GM19099 (cell line): ENCODE data around the gene MAB21L3.

Experiments
- POLR2A ChIP-seq: IDR thresholded peaks from 3 replicates; pipeline ENCODE4 v1.6.1; 2011; ENCODE audit warnings: low read depth; ENCODE audit not compliant: insufficient read length; ENCODE audit errors: extremely low read depth

MAB21L3 gene

GRCh38 chr1:116097626-116098025, 13.6 kb upstream of the MAB21L3 start:
- no peak for TF ChIP-seq POLR2A

DNA sequence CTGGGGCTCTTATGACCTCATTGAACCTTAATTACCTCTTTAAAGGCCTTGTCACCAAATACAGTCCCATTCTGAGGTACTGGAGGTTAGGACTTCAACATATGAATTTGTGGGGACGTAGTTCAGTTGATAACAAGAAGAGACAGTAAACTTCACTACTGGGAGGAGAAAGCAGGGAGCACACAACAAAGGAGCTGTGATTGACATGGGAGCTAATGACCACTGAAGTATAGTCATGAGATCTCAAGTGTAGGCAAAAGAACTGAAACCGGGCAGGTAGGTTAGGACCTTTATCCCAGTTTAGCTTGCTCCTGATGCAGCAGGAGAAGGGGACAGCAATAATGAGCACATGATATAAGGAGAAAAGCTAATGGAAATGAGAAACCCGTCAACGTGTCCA, 11.8 kb upstream of the MAB21L3 start:
- no peak for TF ChIP-seq POLR2A

- no peak for TF ChIP-seq POLR2A
Observed at GRCh38 chr1:116099919-116100318, 11.3 kb upstream of the MAB21L3 start.

DNA sequence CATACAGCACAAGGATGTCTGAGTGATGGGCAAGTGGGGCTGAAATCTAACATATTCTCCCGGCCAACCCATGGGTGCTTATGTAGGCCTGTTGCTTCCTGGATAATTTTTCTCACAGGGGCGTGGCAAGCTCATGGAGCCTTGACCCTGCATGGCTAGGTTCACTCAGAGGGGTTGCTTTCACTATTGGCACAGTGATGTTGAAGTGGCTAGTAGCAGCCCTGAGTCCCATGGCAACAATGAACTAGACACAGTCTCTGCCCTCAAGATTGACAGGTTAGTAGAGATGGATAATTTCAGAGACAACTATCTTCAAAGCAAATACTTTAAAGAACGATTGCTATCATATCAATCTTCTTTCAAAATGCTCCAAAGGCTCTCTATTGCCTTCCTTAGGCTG, 6.5 kb upstream of the MAB21L3 start:
- TF ChIP-seq POLR2A: no peak

- TF ChIP-seq POLR2A: no peak
Observed at GRCh38 chr1:116105996-116106395, 5.2 kb upstream of the MAB21L3 start.

DNA sequence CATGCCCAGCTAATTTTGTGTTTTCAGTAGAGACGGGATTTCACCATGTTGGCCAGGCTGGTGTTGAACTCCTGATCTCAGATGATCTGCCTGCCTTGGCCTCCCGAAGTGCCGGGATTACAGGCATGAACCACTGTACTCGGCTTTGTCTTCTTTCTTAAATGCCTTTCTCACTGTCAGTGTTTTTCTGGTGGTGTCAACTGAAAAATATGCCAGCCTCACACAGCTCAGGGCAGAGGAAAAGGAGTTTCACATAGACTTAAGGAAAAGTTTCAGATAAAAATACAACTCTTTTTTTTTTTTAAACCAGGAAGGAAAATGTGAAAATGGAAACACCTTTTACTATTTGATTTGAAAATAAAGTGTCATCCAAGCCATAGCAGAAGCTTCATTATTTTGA, 4.6 kb upstream of the MAB21L3 start:
- TF ChIP-seq POLR2A: no peak

- no peak for TF ChIP-seq POLR2A
Observed at GRCh38 chr1:116107371-116107770, 3.8 kb upstream of the MAB21L3 start.

- no peak for TF ChIP-seq POLR2A
Observed at GRCh38 chr1:116111524-116112021, 374 bp downstream of the MAB21L3 start.

DNA sequence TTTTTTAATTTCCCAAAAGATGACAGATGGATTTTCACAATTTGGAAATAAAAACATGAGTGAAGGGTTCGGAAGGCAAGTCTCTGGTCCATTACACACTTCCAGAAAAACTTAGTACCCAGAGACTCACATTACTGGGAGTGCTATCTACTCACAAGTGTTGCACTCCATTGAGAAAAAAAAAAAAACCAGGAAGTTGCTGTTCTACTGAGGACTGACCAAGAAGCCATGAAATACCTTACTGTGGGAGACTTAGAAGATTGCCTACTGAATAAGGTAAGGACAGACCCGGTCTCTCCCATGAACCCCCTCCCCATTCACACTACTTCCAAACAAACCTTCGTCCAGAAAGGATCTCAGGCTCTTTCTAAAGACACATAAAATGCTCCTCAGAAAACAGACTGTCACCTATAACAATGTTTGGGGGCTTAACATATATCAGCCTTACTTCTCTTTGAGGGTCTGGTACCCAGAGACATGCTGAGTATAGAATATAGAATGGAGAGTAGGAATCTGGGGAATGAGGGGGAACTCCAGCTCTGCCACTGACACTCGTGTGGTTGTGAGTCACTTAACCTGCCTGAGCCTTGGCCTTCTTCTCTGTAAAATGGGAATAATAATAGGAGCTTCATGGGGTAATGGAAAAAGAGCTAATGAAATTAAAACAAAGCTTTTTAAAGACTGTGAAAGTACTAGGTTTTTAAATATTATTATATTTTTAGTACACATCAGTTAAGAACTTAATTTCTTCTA, 1.4 kb downstream of the MAB21L3 start:
- TF ChIP-seq POLR2A: no peak

- no peak for TF ChIP-seq POLR2A
Observed at GRCh38 chr1:116113615-116114014, 2.4 kb downstream of the MAB21L3 start.

DNA sequence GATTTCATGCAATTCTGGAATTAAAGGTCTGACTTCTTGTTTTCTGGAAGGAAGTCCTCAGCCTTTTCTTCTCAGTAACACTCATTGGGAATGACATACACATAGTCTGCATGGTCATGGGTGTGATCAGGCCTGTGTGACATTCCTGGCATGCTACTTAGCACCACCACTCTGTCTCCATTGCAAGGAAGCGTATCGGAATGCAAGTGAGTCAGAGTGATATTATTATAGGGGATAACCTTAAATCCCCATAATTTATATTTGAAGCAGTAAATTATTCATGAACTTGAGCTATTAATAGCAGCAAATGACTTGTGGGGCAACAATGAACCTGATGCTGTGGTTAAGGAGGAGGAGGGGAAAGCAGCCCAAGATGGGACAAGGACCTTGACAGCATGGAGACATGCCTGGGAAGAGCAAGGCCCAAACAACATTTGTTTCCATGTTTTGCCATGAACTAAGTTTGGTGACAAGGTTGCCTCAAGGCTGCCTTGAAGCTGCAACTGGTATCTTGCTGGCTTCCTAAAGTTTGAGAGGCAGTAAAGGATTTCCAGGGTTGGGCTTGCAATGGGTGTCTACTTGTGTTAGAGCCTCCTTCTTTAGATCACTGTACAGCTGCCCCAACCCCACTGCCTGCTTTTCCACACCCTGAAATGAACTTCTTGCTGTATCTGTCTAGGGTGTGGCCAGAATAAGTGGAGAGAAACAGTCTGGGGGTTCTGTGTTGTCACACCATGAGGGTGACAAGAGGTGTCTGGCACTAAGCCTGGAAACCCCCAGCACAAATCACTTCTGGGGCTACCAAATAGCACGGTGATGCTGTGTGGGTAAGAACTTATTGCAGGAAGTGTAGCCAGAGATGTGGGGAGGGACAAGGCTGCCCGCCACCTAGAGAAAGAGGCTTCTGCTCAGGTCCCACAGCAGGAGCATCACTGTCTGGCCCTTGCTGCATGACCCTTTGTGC, 4.6 kb downstream of the MAB21L3 start:
- no peak for TF ChIP-seq POLR2A

DNA sequence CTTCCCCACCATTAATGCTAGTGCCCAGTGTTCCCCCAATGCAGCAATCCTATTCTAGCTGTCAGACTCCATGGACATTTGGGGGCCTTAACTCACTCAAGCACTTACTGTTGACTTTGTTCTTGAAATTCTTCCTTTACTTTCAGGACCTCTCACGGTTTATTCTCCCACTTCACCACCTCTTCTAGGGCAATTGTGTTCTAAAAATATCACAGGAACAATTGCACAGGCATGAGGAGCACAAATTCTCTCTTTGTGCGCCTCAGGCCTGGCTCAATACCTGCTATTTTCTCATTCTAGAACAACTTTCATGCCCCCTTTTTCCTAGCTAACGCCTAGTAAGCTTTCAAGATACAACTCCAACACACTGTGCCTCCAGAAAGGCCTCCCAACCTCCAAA, 7.3 kb downstream of the MAB21L3 start:
- no peak for TF ChIP-seq POLR2A

DNA sequence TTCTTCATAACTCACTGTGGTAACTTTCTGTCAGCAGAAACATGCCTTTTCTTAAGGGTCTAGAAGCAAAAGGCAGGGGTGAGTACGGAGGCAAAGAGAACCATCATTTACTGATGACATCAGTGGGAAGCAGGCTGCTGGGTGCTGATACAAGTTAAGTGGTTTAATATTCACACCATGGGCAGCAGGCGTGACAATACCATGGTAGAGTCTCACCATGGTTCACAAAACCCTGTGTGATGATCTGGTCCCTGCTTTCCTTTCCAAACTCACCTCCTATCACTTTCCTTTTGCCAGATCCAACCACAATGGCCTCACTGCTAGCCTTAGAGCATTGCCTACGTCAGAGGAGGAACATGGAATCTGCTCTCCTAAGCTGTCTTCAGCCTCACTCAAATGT, 8.7 kb downstream of the MAB21L3 start:
- no peak for TF ChIP-seq POLR2A

GRCh38 chr1:116122955-116123757, 12.0 kb downstream of the MAB21L3 start:
- no peak for TF ChIP-seq POLR2A
